CD4-positive, alpha-beta T cell (primary cell): ENCODE data around the gene PPP1R17. TPM values are rescaled to one million over a fixed set of nuclear protein-coding genes. Genes with fewer than 3 reads are reported as not detected.

Experiments
- ATAC-seq: fragments of 200-7000 bp; cut with Tn5 transposase; one replicate; pipeline ENCODE4 v1.10.0; 2022; ENCODE audit warnings: mild to moderate bottlenecking; ENCODE audit not compliant: poor library complexity
- CTCF ChIA-PET: fragments of 350-600 bp; sonication (Branson Sonifier 250); formaldehyde crosslinking; loops from one replicate; lab custom pipeline; 2021; ENCODE audit warnings: antibody characterized with exemption, inconsistent platforms; lab: Charles Lee
- POLR2A ChIA-PET: fragments of 350-600 bp; sonication (Branson Sonifier 250); formaldehyde crosslinking; loops from one replicate; lab custom pipeline; 2021; ENCODE audit warnings: antibody characterized with exemption, inconsistent platforms; lab: Charles Lee
- DNase-seq, 14 experiments: peaks; one replicate each; pipeline ENCODE4 v3.0.0-alpha.2; 2013 to 2020; ENCODE audit warnings: mixed read lengths in 2 of 14
- H3K27ac ChIP-seq, 2 donors: one replicate each; pipeline versions ENCODE4 v1.5.1 to v1.7.0; 2013; ENCODE audit warnings: low read length in 2 of 2, low read depth in 1 of 2, mild to moderate bottlenecking in 1 of 2
- H3K27me3 ChIP-seq, 2 experiments: 1 replicate in 1 of 2; 2 replicates in 1 of 2; pipeline versions ENCODE4 v1.6.1 to v1.7.0; 2013; ENCODE audit warnings: low read length in 2 of 2, control low read depth in 1 of 2, mild to moderate bottlenecking in 1 of 2, moderate library complexity in 1 of 2; ENCODE audit not compliant: insufficient read depth in 2 of 2, control insufficient read depth in 1 of 2
- H3K36me3 ChIP-seq: one replicate; pipeline ENCODE4 v1.6.1; 2013; ENCODE audit warnings: low read length, control low read depth; ENCODE audit not compliant: insufficient read depth
- H3K4me1 ChIP-seq: one replicate; pipeline ENCODE4 v1.6.1; 2013; ENCODE audit warnings: low read length, control low read depth; ENCODE audit not compliant: insufficient read depth
- H3K4me3 ChIP-seq: one replicate; pipeline ENCODE4 v1.5.1; 2013; ENCODE audit warnings: mild to moderate bottlenecking, low read length, moderate library complexity
- H3K9me3 ChIP-seq, 2 experiments: 1 replicate in 1 of 2; 2 replicates in 1 of 2; pipeline versions ENCODE4 v1.6.1 to v1.7.0; 2013; ENCODE audit warnings: low read length in 2 of 2, mild to moderate bottlenecking in 2 of 2, control low read depth in 1 of 2, moderate library complexity in 1 of 2; ENCODE audit not compliant: control insufficient read depth in 1 of 2, insufficient read depth in 1 of 2
- H3K27ac Mint-ChIP-seq: one replicate; pipeline ENCODE4 v1.8.0; 2020; ENCODE audit warnings: mixed read lengths
- H3K27me3 Mint-ChIP-seq: one replicate; pipeline ENCODE4 v1.8.0; 2021; ENCODE audit warnings: mixed read lengths
- H3K36me3 Mint-ChIP-seq: one replicate; pipeline ENCODE4 v1.8.0; 2021; ENCODE audit warnings: low read depth, mixed read lengths
- H3K4me1 Mint-ChIP-seq: one replicate; pipeline ENCODE4 v1.8.0; 2021; ENCODE audit warnings: low read depth, mixed read lengths
- H3K4me3 Mint-ChIP-seq: one replicate; pipeline ENCODE4 v1.8.0; 2020; ENCODE audit warnings: mild to moderate bottlenecking, mixed read lengths
- H3K9me3 Mint-ChIP-seq: one replicate; pipeline ENCODE4 v1.8.0; 2020; ENCODE audit warnings: mixed read lengths
- intact Hi-C, 2 experiments: fragments of 100-400 bp; cut with DNase I in 1 of 2; cut with micrococcal nuclease in 1 of 2; formaldehyde crosslinking; loops; one replicate each; pipeline versions ENCODE4 v1.15.1 to v1.9.0; 2023 to 2025; cut with DNase I, micrococcal nuclease
- total RNA-seq, 174 experiments: library from RNA in 2 of 174; stranded (reverse) in 2 of 174; gene quantifications; one replicate each; pipeline ENCODE4 v1.2.3 and lab custom pipeline; 2021 to 2026
- TF ChIP-seq, protein P1 (sequence below): fragments of 200-600 bp; IDR thresholded peaks from one replicate; pipeline ENCODE4 v1.8.0; 2022; ENCODE audit warnings: antibody characterized with exemption, mild to moderate bottlenecking

Gene PPP1R17
- total RNA-seq, 2 experiments from 2014 or later: not detected

DNA sequence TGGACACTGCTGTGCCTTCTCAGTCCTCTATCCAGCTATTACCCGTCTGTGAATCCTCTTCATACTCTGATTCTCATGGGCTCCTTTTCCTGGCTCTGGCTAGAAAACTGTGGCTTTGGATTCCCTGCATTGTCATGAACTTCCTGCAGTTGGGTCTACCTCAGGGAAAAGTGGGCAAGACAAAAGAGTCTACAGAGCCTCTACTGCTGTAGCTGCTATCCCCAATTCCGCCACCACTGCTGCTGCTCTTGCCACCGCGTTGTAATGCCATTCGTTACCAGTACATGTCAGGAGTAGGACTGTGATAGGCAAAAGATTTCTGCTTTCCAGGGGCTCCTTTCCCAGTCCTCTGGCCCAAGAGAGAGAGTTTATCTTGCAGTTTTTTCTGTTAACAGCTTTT is 23.9 kb upstream of the PPP1R17 start:
- POLR2A ChIA-PET: no interaction called here
- no peak overlapping the region for H3K27ac ChIP-seq

DNA sequence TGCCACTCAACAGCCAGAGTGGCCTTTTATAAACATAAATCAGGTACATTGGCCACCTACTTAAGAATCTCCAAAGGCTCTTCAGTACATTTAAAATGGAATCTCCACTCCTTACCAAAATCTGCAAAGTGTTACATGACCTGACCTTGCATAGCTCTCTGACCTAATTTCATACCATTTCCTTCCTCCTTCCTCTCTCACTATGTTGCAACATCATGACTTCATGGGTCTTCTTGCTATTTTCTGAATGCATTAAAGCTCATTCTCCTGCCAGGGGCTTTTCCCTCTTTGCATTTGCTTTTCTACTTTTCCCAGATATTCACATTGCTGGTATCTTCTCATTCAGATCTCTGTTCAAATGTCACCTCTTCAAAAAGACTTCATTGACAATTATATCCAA is 22.1 kb upstream of the PPP1R17 start:
- no peaks in the 10 kb centered on the region for H3K36me3 ChIP-seq
- intact Hi-C loops: no loop called here
- Mint-ChIP-seq H3K9me3 (peaks cover 2% of the 10 kb centered on the region), H3K4me1 (no peaks in the 10 kb centered on the region), H3K4me3 (no peak overlapping the region), H3K36me3 (no peaks in the 10 kb centered on the region), H3K27me3 (no peaks in the 10 kb centered on the region), H3K27ac (no peak overlapping the region)
- peaks cover 0 to 6% of the 10 kb centered on the region in 2 experiments for H3K9me3 ChIP-seq
- ATAC-seq (no peak), DNase-seq (peak in 2 of 14 experiments; percentile 25 to 39)
- no peak overlapping the region for H3K27ac ChIP-seq
- no peak overlapping the region for H3K4me3 ChIP-seq
- ChIA-PET POLR2A (no interaction called here), CTCF (no interaction called here)
- TF ChIP-seq, protein P1, sequence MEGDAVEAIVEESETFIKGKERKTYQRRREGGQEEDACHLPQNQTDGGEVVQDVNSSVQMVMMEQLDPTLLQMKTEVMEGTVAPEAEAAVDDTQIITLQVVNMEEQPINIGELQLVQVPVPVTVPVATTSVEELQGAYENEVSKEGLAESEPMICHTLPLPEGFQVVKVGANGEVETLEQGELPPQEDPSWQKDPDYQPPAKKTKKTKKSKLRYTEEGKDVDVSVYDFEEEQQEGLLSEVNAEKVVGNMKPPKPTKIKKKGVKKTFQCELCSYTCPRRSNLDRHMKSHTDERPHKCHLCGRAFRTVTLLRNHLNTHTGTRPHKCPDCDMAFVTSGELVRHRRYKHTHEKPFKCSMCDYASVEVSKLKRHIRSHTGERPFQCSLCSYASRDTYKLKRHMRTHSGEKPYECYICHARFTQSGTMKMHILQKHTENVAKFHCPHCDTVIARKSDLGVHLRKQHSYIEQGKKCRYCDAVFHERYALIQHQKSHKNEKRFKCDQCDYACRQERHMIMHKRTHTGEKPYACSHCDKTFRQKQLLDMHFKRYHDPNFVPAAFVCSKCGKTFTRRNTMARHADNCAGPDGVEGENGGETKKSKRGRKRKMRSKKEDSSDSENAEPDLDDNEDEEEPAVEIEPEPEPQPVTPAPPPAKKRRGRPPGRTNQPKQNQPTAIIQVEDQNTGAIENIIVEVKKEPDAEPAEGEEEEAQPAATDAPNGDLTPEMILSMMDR: no peak
- no peaks in the 10 kb centered on the region for H3K27me3 ChIP-seq
- no peaks in the 10 kb centered on the region for H3K4me1 ChIP-seq

More for the DNA sequence above, 23.9 kb upstream of the PPP1R17 start:
- H3K36me3 ChIP-seq: no peaks in the 10 kb centered on the region
- no peak overlapping the region for H3K4me3 Mint-ChIP-seq
- ATAC-seq (no peak), DNase-seq (no peak)
- no peaks in the 10 kb centered on the region for H3K4me1 ChIP-seq
- no peaks in the 10 kb centered on the region for H3K27me3 ChIP-seq
- H3K36me3 Mint-ChIP-seq: no peaks in the 10 kb centered on the region
- TF ChIP-seq, protein P1: no peak
- no peaks in the 10 kb centered on the region for H3K27me3 Mint-ChIP-seq
- H3K9me3 ChIP-seq: peaks cover 0 to 6% of the 10 kb centered on the region in 2 experiments
- CTCF ChIA-PET: no interaction called here
- no peak overlapping the region for H3K27ac Mint-ChIP-seq
- no peak overlapping the region for H3K4me3 ChIP-seq
- intact Hi-C loops: no loop called here
- no peaks in the 10 kb centered on the region for H3K4me1 Mint-ChIP-seq
- peaks cover 2% of the 10 kb centered on the region for H3K9me3 Mint-ChIP-seq

DNA sequence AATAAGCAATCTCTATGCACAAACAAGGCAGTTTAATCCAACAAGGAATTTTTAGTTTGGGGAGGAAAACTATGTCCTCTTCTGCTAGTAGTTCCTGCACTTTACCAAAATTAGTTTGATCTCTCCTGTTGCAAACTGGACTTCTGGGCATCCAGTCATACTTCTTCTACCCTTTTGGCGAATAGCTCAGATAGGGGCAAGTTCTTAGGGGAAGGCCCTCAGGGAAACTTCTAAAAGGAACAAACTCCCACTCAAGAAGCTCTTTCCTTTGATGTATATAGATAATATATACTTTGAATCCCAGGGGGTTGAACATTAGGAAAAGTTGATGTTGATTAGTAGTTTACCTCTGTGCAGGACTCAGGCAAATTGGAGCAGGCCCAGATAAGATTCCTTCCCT is 21.5 kb upstream of the PPP1R17 start:
- intact Hi-C loops: no loop called here
- H3K27ac Mint-ChIP-seq: no peak overlapping the region
- H3K4me3 ChIP-seq: no peak overlapping the region
- no peaks in the 10 kb centered on the region for H3K27me3 Mint-ChIP-seq
- H3K36me3 ChIP-seq: no peaks in the 10 kb centered on the region
- TF ChIP-seq, protein P1: no peak
- no peaks in the 10 kb centered on the region for H3K27me3 ChIP-seq
- no peaks in the 10 kb centered on the region for H3K4me1 Mint-ChIP-seq
- H3K9me3 ChIP-seq: peaks cover 0 to 6% of the 10 kb centered on the region in 2 experiments
- CTCF ChIA-PET: no interaction called here
- H3K9me3 Mint-ChIP-seq: peaks cover 2% of the 10 kb centered on the region
- H3K4me3 Mint-ChIP-seq: no peak overlapping the region
- POLR2A ChIA-PET: no interaction called here
- no peaks in the 10 kb centered on the region for H3K36me3 Mint-ChIP-seq
- H3K4me1 ChIP-seq: no peaks in the 10 kb centered on the region
- no peak for ATAC-seq
- H3K27ac ChIP-seq: no peak overlapping the region
- DNase-seq: no peak
